ENCODE measurements around the gene GRIK3. TPM values are rescaled to one million over a fixed set of nuclear protein-coding genes. Genes with fewer than 3 reads are reported as not detected.

The GRIK3 gene
- total and polyA plus RNA-seq, 2 of the 8 experiments (the other 6 are each of a cell fraction or from before 2014, with no cell fraction given), result 2.1 to 3.4 TPM

- Histone ChIP-seq H4K91ac (replicated peaks; ENCODE audit: insufficient read length, low read length) (no peak overlapping the region), H2AK5ac (ENCODE audit: low read depth, low read length) (no peak overlapping the region), H2BK12ac (ENCODE audit: low read depth, low read length) (no peak overlapping the region), H3K9ac (replicated peaks in 1 of 4; ENCODE audit: extremely low read depth in 1 of 4, low read depth in 3 of 4, low read length in 3 of 4) (no peak overlapping the region), H4K20me1 (replicated peaks in 1 of 2; ENCODE audit: control insufficient read depth in 1 of 2, insufficient read depth in 2 of 2, low read length in 2 of 2) (no peaks in the 10 kb centered on the region), H3K79me1 (ENCODE audit: low read depth, low read length) (no peaks in the 10 kb centered on the region), H3K27me3 (replicated peaks in 1 of 4; ENCODE audit: control insufficient read depth in 3 of 4, extremely low read depth in 1 of 4, insufficient read depth in 3 of 4, low read length in 3 of 4) (no peaks in the 10 kb centered on the region), H2BK20ac (ENCODE audit: low read length) (no peak overlapping the region), H3K27ac (ENCODE audit: low read depth, low read length) (no peak overlapping the region), H3K9me3 (ENCODE audit: insufficient read depth in 2 of 2, low read depth in 1 of 2, low read length in 1 of 2) (peaks cover 0 to 2% of the 10 kb centered on the region in 2 experiments; a peak in 1 of 4 replicates), H2BK5ac (ENCODE audit: low read depth, low read length) (no peak overlapping the region), H3K4me2 (ENCODE audit: insufficient read depth in 1 of 2, low read depth in 2 of 2, low read length in 2 of 2) (no peak overlapping the region), H4K8ac (ENCODE audit: extremely low read depth, insufficient read depth, low read length) (no peak overlapping the region), H3K56ac (replicated peaks; ENCODE audit: insufficient read length, low read depth, low read length) (no peak overlapping the region), H3K18ac (ENCODE audit: extremely low read depth, low read length) (no peak overlapping the region), H3K4me1 (replicated peaks in 1 of 4; ENCODE audit: control insufficient read depth in 3 of 4, insufficient read depth in 4 of 4, low read length in 3 of 4) (peaks cover 0 to 3% (median 0%) of the 10 kb centered on the region in 4 experiments; a peak in 2 of 7 replicates), H4K5ac (ENCODE audit: insufficient read length, low read depth, low read length) (no peak overlapping the region), H3K23me2 (ENCODE audit: low read depth, low read length) (no peaks in the 10 kb centered on the region), H3K79me2 (ENCODE audit: control insufficient read depth in 1 of 2, insufficient read depth in 2 of 2, low read length in 2 of 2) (no peaks in the 10 kb centered on the region), H2BK15ac (ENCODE audit: low read length) (no peak overlapping the region), H3K36me3 (ENCODE audit: control insufficient read depth in 2 of 4, insufficient read depth in 4 of 4, low read length in 3 of 4) (no peaks in the 10 kb centered on the region; a peak in 1 of 8 replicates), H3K14ac (ENCODE audit: insufficient read length) (no peak overlapping the region), H2AFZ (ENCODE audit: low read length) (no peak overlapping the region), H2BK120ac (replicated peaks; ENCODE audit: low read depth, low read length) (no peak overlapping the region), H3K4me3 (ENCODE audit: extremely low read depth in 1 of 4, insufficient read depth in 2 of 4, low read depth in 3 of 4, low read length in 4 of 4) (no peak overlapping the region), H3K23ac (ENCODE audit: insufficient read length) (no peak overlapping the region), H3K4ac (replicated peaks; ENCODE audit: insufficient read length, low read depth, low read length) (no peak overlapping the region)
- DNase-seq (ENCODE audit: low read depth in 1 of 2, low spot score in 2 of 2) (peak in 1 of 2 experiments; percentile 23), FAIRE-seq (no peak)
- 91% methylated on average over 11 of the region's 11 CpGs; no CpG with 5 or more reads in 1 of the 2 experiments for WGBS, 2 experiments (ENCODE audit: extremely low coverage in 1 of 2, insufficient coverage in 1 of 2, insufficient read length in 1 of 2, insufficient replicate concordance in 2 of 2, low coverage in 1 of 2, low lambda C conversion rate in 2 of 2, missing lambda C conversion rate in 1 of 2)
- TF ChIP-seq KDM5A (IDR thresholded peaks at IDR 0.05; ENCODE audit: low read length), result no peak
- peak in 1 of 3 experiments; percentile 1; a peak in 1 of 4 replicates for TF ChIP-seq CTCF (IDR thresholded peaks at IDR 0.05; ENCODE audit: control extremely low read depth in 1 of 3, insufficient read depth in 1 of 3, low read depth in 1 of 3, low read length in 3 of 3)
- TF ChIP-seq HDAC6 (IDR thresholded peaks at IDR 0.05; ENCODE audit: low read depth, low read length), result no peak
- TF ChIP-seq CEBPB (IDR thresholded peaks at IDR 0.05; ENCODE audit: low read depth, low read length), result no peak
- POLR2A ChIA-PET (ENCODE audit: partially characterized antibody), result no interaction called here
- CTCF ChIA-PET (ENCODE audit: partially characterized antibody), result interaction anchor here (1.1 to 12.9 kb wide), 7 partner anchors 12 to 306 kb away, joined by 3 to 111 read pairs (median 4); no protein-coding TSS in a partner anchor
These were observed 151.6 kb downstream of the GRIK3 start for GRCh38 chr1:36882536-36883285.
